WTC11 (cell line): ENCODE data around the gene APOA1. TPM values are rescaled to one million over a fixed set of nuclear protein-coding genes. Genes with fewer than 3 reads are reported as not detected.

Experiments used
- ATAC-seq: fragments of 200-7000 bp; cut with Tn5 transposase; 2 replicates; pipeline ENCODE4 v1.10.0; 2021; ENCODE audit warnings: mild to moderate bottlenecking, moderate library complexity
- CTCF ChIA-PET: fragments of 300-600 bp; sonication (Branson Sonifier 250); formaldehyde crosslinking; loops from one replicate; lab custom pipeline; 2021; ENCODE audit warnings: antibody characterized with exemption; lab: Charles Lee
- POLR2A ChIA-PET: fragments of 350-600 bp; sonication (Branson Sonifier 250); formaldehyde crosslinking; loops from one replicate; lab custom pipeline; 2021; ENCODE audit warnings: antibody characterized with exemption; lab: Charles Lee
- DNase-seq: peaks from one replicate; pipeline ENCODE4 v3.0.0; 2021; ENCODE audit warnings: low spot score
- H3K27ac Mint-ChIP-seq: 2 replicates; pipeline ENCODE4 v1.8.0; 2021; ENCODE audit warnings: mixed read lengths
- H3K27me3 Mint-ChIP-seq: 2 replicates; pipeline ENCODE4 v1.8.0; 2021; ENCODE audit warnings: low read depth, mild to moderate bottlenecking, moderate library complexity, mixed read lengths
- H3K36me3 Mint-ChIP-seq: 2 replicates; pipeline ENCODE4 v1.8.0; 2021; ENCODE audit warnings: mixed read lengths
- H3K4me1 Mint-ChIP-seq: 2 replicates; pipeline ENCODE4 v1.8.0; 2022; ENCODE audit warnings: mixed read lengths
- H3K4me3 Mint-ChIP-seq: 2 replicates; pipeline ENCODE4 v1.8.0; 2021; ENCODE audit warnings: mild to moderate bottlenecking, moderate library complexity, mixed read lengths
- H3K9me3 Mint-ChIP-seq: 2 replicates; pipeline ENCODE4 v1.8.0; 2021; ENCODE audit warnings: mixed read lengths
- ARID4B ChIP-seq: sonication (generic); formaldehyde crosslinking; IDR thresholded peaks from 2 replicates; pipeline ENCODE4 v1.8.0; 2023; ENCODE audit warnings: missing genetic modification reagents, mild to moderate bottlenecking, borderline replicate concordance
- ATF1 ChIP-seq: sonication (generic); formaldehyde crosslinking; IDR thresholded peaks from 2 replicates; pipeline ENCODE4 v1.8.1; 2023; ENCODE audit warnings: mild to moderate bottlenecking, moderate library complexity, missing genetic modification reagents
- ATF3 ChIP-seq: sonication (generic); formaldehyde crosslinking; conservative IDR thresholded peaks from 2 replicates; pipeline ENCODE4 v1.8.1; 2022; ENCODE audit warnings: mild to moderate bottlenecking, missing genetic modification reagents
- CBFB ChIP-seq: sonication (generic); formaldehyde crosslinking; IDR thresholded peaks from 2 replicates; pipeline ENCODE4 v1.8.1; 2022; ENCODE audit warnings: mild to moderate bottlenecking, low read depth, missing genetic modification reagents
- CREM ChIP-seq: sonication (generic); formaldehyde crosslinking; IDR thresholded peaks from 2 replicates; pipeline ENCODE4 v1.8.1; 2022; ENCODE audit warnings: mild to moderate bottlenecking, missing genetic modification reagents, moderate library complexity
- EMX1 ChIP-seq: fragments of 250-450 bp; sonication (Bioruptor Pico); IDR thresholded peaks from 2 replicates; pipeline ENCODE4 v1.8.0; 2021; ENCODE audit warnings: mild to moderate bottlenecking
- FOXK1 ChIP-seq: sonication (generic); formaldehyde crosslinking; IDR thresholded peaks from 2 replicates; pipeline ENCODE4 v1.8.0; 2022; ENCODE audit warnings: mild to moderate bottlenecking, moderate library complexity, missing genetic modification reagents
- FOXP1 ChIP-seq: sonication (generic); formaldehyde crosslinking; IDR thresholded peaks from 2 replicates; pipeline ENCODE4 v1.8.0; 2022; ENCODE audit warnings: missing genetic modification reagents, mild to moderate bottlenecking, moderate library complexity, borderline replicate concordance
- JUN ChIP-seq: sonication (generic); formaldehyde crosslinking; IDR thresholded peaks from 2 replicates; pipeline ENCODE4 v1.8.0; 2023; ENCODE audit warnings: mild to moderate bottlenecking, missing genetic modification reagents
- KAT7 ChIP-seq: sonication (generic); formaldehyde crosslinking; IDR thresholded peaks from 2 replicates; pipeline ENCODE4 v1.8.1; 2023; ENCODE audit warnings: missing genetic modification reagents, mild to moderate bottlenecking, borderline replicate concordance
- MAX ChIP-seq: sonication (generic); formaldehyde crosslinking; IDR thresholded peaks from 2 replicates; pipeline ENCODE4 v1.8.0; 2022; ENCODE audit warnings: mild to moderate bottlenecking, missing genetic modification reagents
- NFATC4 ChIP-seq: fragments of 250-450 bp; sonication (Bioruptor Pico); IDR thresholded peaks from 2 replicates; pipeline ENCODE4 v1.9.0; 2021; ENCODE audit warnings: mild to moderate bottlenecking
- OVOL2 ChIP-seq: fragments of 250-450 bp; sonication (Bioruptor Pico); IDR thresholded peaks from 2 replicates; pipeline ENCODE4 v1.9.0; 2021; ENCODE audit warnings: mild to moderate bottlenecking, borderline replicate concordance
- PREB ChIP-seq: sonication (generic); formaldehyde crosslinking; IDR thresholded peaks from 2 replicates; pipeline ENCODE4 v1.8.1; 2022; ENCODE audit warnings: mild to moderate bottlenecking, missing genetic modification reagents, moderate library complexity, borderline replicate concordance
- ZNF219 ChIP-seq: sonication (generic); formaldehyde crosslinking; IDR thresholded peaks from 2 replicates; pipeline ENCODE4 v1.8.0; 2023; ENCODE audit warnings: missing genetic modification reagents, mild to moderate bottlenecking, borderline replicate concordance
- ZNF317 ChIP-seq: sonication (generic); formaldehyde crosslinking; IDR thresholded peaks from 2 replicates; pipeline ENCODE4 v1.8.1; 2023; ENCODE audit warnings: low read depth, mild to moderate bottlenecking, moderate library complexity, missing genetic modification reagents, borderline replicate concordance
- ZNF423 ChIP-seq: fragments of 250-450 bp; sonication (Bioruptor Pico); IDR thresholded peaks from 2 replicates; pipeline ENCODE4 v2.1.2; 2022; ENCODE audit warnings: mild to moderate bottlenecking, moderate library complexity
- ZNF532 ChIP-seq: fragments of 250-450 bp; sonication (Bioruptor Pico); IDR thresholded peaks from 2 replicates; pipeline ENCODE4 v1.9.0; 2021; ENCODE audit warnings: mild to moderate bottlenecking, borderline replicate concordance
- total RNA-seq: library from RNA; stranded (reverse); gene quantifications from 3 replicates; pipeline ENCODE4 v1.2.3, GENCODE V29; 2021

APOA1 gene
- total RNA-seq, 1 experiment from 2014 or later, result 2.1 TPM

GRCh38 chr11:116871248-116871647, 33.8 kb upstream of the APOA1 start (continued):
- no peak for TF ChIP-seq ARID4B (CRISPR knock-in tag)
- TF ChIP-seq ZNF532 (CRISPR knock-in tag), result no peak
- TF ChIP-seq OVOL2, result no peak
- TF ChIP-seq FOXP1 (CRISPR knock-in tag), result no peak
- no peak for TF ChIP-seq MAX
- TF ChIP-seq NFATC4 (CRISPR knock-in tag), result no peak
- TF ChIP-seq CREM, result no peak
- TF ChIP-seq JUN (CRISPR knock-in tag), result no peak
- no peak for TF ChIP-seq PREB (CRISPR knock-in tag)
- TF ChIP-seq ZNF219 (CRISPR knock-in tag), result no peak

- Mint-ChIP-seq H3K27me3 (no peaks in the 10 kb centered on the region), H3K36me3 (peaks cover 48% of the 10 kb centered on the region), H3K4me3 (no peak overlapping the region), H3K9me3 (no peaks in the 10 kb centered on the region)
- CTCF ChIA-PET, result interaction anchor here (1.0 to 1.6 kb wide), 3 partner anchors 10 to 274 kb away, joined by 3 to 8 read pairs (median 5); partner anchors contain the start of gene PAFAH1B2
- DNase-seq, result no peak
- TF ChIP-seq CBFB (CRISPR knock-in tag), result no peak
- TF ChIP-seq EMX1 (CRISPR knock-in tag), result no peak
- no peak for TF ChIP-seq ZNF317 (CRISPR knock-in tag)
- no peak for TF ChIP-seq FOXK1 (CRISPR knock-in tag)
- no peak for TF ChIP-seq KAT7
- TF ChIP-seq ATF1 (CRISPR knock-in tag), result no peak
- no peak for TF ChIP-seq ATF3 (CRISPR knock-in tag)
- TF ChIP-seq ZNF423 (CRISPR knock-in tag), result no peak
- TF ChIP-seq, all 79 proteins: peak for 0
- POLR2A ChIA-PET, result no interaction called here
- no peak for ATAC-seq
- Mint-ChIP-seq H3K27ac (no peak overlapping the region), H3K4me1 (no peaks in the 10 kb centered on the region)
These were observed 32.6 kb upstream of the APOA1 start for GRCh38 chr11:116870054-116870453.
